Endothelial cell of umbilical vein (primary cell): Measurements from ENCODE around the gene ZSCAN5B. TPM values are rescaled to one million over a fixed set of nuclear protein-coding genes. Genes with fewer than 3 reads are reported as not detected.

Experiments used
- BruUV-seq: library from RNA; stranded (reverse); fragments of 400-500 nt; replicated peaks from 2 replicates; lab custom pipeline; 2021; lab: Mats Ljungman, UMichigan
- CTCF ChIA-PET: fragments of 300-600, 350-600 bp; sonication (Branson Sonifier 250); formaldehyde crosslinking; loops from one replicate; lab custom pipeline; 2021; ENCODE audit warnings: antibody characterized with exemption, inconsistent platforms; lab: Charles Lee
- POLR2A ChIA-PET: fragments of 300-600, 350-600 bp; sonication (Branson Sonifier 250); formaldehyde crosslinking; loops from one replicate; lab custom pipeline; 2021; ENCODE audit warnings: antibody characterized with exemption, inconsistent platforms; lab: Charles Lee
- DNase-seq: peaks from one replicate; pipeline ENCODE4 v3.0.0-alpha.2; 2011; ENCODE audit warnings: low read depth, low spot score
- FAIRE-seq: peaks from 2 replicates; lab custom pipeline; 2011; peaks lifted over from hg19 to GRCh38; lab: Jason Lieb, UNC
- H2AFZ ChIP-seq: 2 replicates; pipeline ENCODE4 v1.6.0; 2012; ENCODE audit warnings: low read depth, low read length, control low read depth, inconsistent platforms
- H3K27ac ChIP-seq: 2 replicates; pipeline ENCODE4 v1.5.1; 2011; ENCODE audit warnings: low read depth, mild to moderate bottlenecking, control low read depth, low read length, moderate library complexity; ENCODE audit not compliant: insufficient read depth
- H3K27me3 ChIP-seq, 2 experiments: 2 replicates each; pipeline versions ENCODE4 v1.6.0 to v1.6.1; 2011; ENCODE audit warnings: low read length in 2 of 2, mixed read lengths in 1 of 2; ENCODE audit not compliant: control insufficient read depth in 2 of 2, insufficient read depth in 2 of 2
- H3K36me3 ChIP-seq, 2 experiments: 2 replicates in 1 of 2; 3 replicates in 1 of 2; pipeline ENCODE4 v1.5.1; 2011; ENCODE audit warnings: low read length in 2 of 2, mild to moderate bottlenecking in 1 of 2, moderate library complexity in 1 of 2; ENCODE audit not compliant: control insufficient read depth in 2 of 2, insufficient read depth in 2 of 2; ENCODE audit errors: extremely low read depth in 1 of 2
- H3K4me1 ChIP-seq: 3 replicates; pipeline ENCODE4 v1.5.1; 2011; ENCODE audit warnings: mild to moderate bottlenecking, low read length; ENCODE audit not compliant: control insufficient read depth, insufficient read depth; ENCODE audit errors: extremely low read depth
- H3K4me2 ChIP-seq: 2 replicates; pipeline ENCODE4 v1.6.1; 2011; ENCODE audit warnings: low read length, control low read depth, mixed read lengths; ENCODE audit not compliant: insufficient read depth
- H3K4me3 ChIP-seq, 3 experiments: fragments of 200-600 bp in 1 of 3; sonication (generic), shearing (Covaris generic) in 1 of 3; replicated peaks in 1 of 3; 2 replicates each; pipeline ENCODE4 v1.5.1; 2011 to 2016; ENCODE audit warnings: control low read depth in 3 of 3, low read length in 3 of 3, mild to moderate bottlenecking in 2 of 3, inconsistent platforms in 1 of 3, low read depth in 1 of 3, moderate library complexity in 1 of 3; ENCODE audit not compliant: insufficient read depth in 1 of 3
- H3K79me2 ChIP-seq: 2 replicates; pipeline ENCODE4 v1.6.0; 2012; ENCODE audit warnings: low read length, inconsistent platforms; ENCODE audit not compliant: control insufficient read depth, insufficient read depth
- H3K9ac ChIP-seq: replicated peaks from 2 replicates; pipeline ENCODE3; 2011; ENCODE audit warnings: low read length, control low read depth; ENCODE audit not compliant: insufficient read depth; ENCODE audit errors: extremely low read depth
- H3K9me1 ChIP-seq: replicated peaks from 3 replicates; pipeline ENCODE4 v1.6.0; 2011; ENCODE audit warnings: mild to moderate bottlenecking, low read length; ENCODE audit not compliant: control insufficient read depth, insufficient read depth; ENCODE audit errors: extremely low read depth
- H3K9me3 ChIP-seq: replicated peaks from 2 replicates; pipeline ENCODE4 v1.5.1; 2012; ENCODE audit warnings: low read length, inconsistent platforms; ENCODE audit not compliant: control insufficient read depth, insufficient read depth
- H4K20me1 ChIP-seq: replicated peaks from 2 replicates; pipeline ENCODE3; 2011; ENCODE audit warnings: mild to moderate bottlenecking, low read length; ENCODE audit not compliant: control insufficient read depth, insufficient read depth; ENCODE audit errors: extremely low read depth
- EZH2 ChIP-seq: IDR thresholded peaks from 2 replicates; pipeline ENCODE4 v1.6.1; 2012; ENCODE audit warnings: borderline replicate concordance, low read depth, mild to moderate bottlenecking, moderate library complexity, low read length, inconsistent platforms; ENCODE audit not compliant: severe bottlenecking
- FOS ChIP-seq: IDR thresholded peaks from 2 replicates; pipeline ENCODE4 v1.6.1; 2011; ENCODE audit warnings: mild to moderate bottlenecking, low read length, moderate library complexity, borderline replicate concordance; ENCODE audit not compliant: insufficient read depth
- GATA2 ChIP-seq: IDR thresholded peaks from 2 replicates; pipeline ENCODE4 v1.7.0; 2011; ENCODE audit warnings: low read depth, mild to moderate bottlenecking, moderate library complexity, mixed read lengths, low read length; ENCODE audit not compliant: insufficient read length, insufficient read depth
- JUN ChIP-seq: IDR thresholded peaks from 2 replicates; pipeline ENCODE4 v1.6.1; 2011; ENCODE audit warnings: borderline replicate concordance, low read depth; ENCODE audit not compliant: insufficient read length, insufficient read depth
- MAX ChIP-seq: IDR thresholded peaks from 2 replicates; pipeline ENCODE4 v1.6.1; 2011; ENCODE audit not compliant: insufficient read depth, insufficient read length
- MYC ChIP-seq: IDR thresholded peaks from one replicate; pipeline ENCODE4 v1.6.1; 2011; ENCODE audit warnings: mild to moderate bottlenecking, low read depth, low read length
- POLR2A ChIP-seq: IDR thresholded peaks from 2 replicates; pipeline ENCODE4 v1.6.1; 2012; ENCODE audit warnings: low read depth, mild to moderate bottlenecking, control low read depth, low read length
- POLR2AphosphoS5 ChIP-seq: IDR thresholded peaks from 2 replicates; pipeline ENCODE4 v1.6.1; 2012; ENCODE audit warnings: low read depth, mild to moderate bottlenecking, control low read depth, low read length, moderate library complexity; ENCODE audit not compliant: insufficient read depth
- dilution Hi-C: fragments of 300-500 bp; cut with MboI; formaldehyde crosslinking; loops from one replicate; pipeline ENCODE4 v1.15.0; 2019; ENCODE audit warnings: low sequenced_read_pairs; ENCODE audit not compliant: extremely low pct_ligation_motif_present
- intact Hi-C: fragments of 100-400 bp; cut with micrococcal nuclease; formaldehyde crosslinking; loops from one replicate; pipeline ENCODE4 v1.10.0; 2022
- polyA plus RNA-seq, 4 experiments: library from polyadenylated mRNA; depleted of rRNA in 3 of 4; stranded (reverse) in 3 of 4; unstranded in 1 of 4; fragments of >200 nt; gene quantifications; 2 replicates each; pipeline versions ENCODE4 v1.2.1 to v1.2.3, GENCODE V29; 2011 to 2012; ENCODE audit warnings: missing spikeins in 1 of 4
- total RNA-seq: library from RNA; stranded (reverse); gene quantifications from 2 replicates; pipeline ENCODE4 v1.2.3, GENCODE V29; 2021
- TF ChIP-seq, protein P1 (sequence below), 2 donors: IDR thresholded peaks; 1 replicate in 1 of 2; 2 replicates in 1 of 2; pipeline ENCODE4 v1.5.1; 2011; ENCODE audit warnings: low read length in 2 of 2, mild to moderate bottlenecking in 2 of 2, moderate library complexity in 2 of 2, control low read depth in 1 of 2, inconsistent platforms in 1 of 2, low read depth in 1 of 2; ENCODE audit not compliant: insufficient read depth in 1 of 2; ENCODE audit errors: extremely low read depth in 1 of 2

ZSCAN5B gene
- total and polyA plus RNA-seq, 2 donors (not counting 3 experiments of a cell fraction or from before 2014, with no cell fraction given), result 0.07 TPM; not detected in 1

GRCh38 chr19:56189785-56190184 lies 7.8 kb downstream of the ZSCAN5B start:
- FAIRE-seq (no peak), DNase-seq (no peak)
- POLR2A ChIA-PET, result no interaction called here
- Histone ChIP-seq H3K9ac (no peak overlapping the region), H3K27ac (no peak overlapping the region), H3K4me2 (no peak overlapping the region), H4K20me1 (no peaks in the 10 kb centered on the region), H3K4me3 (no peak overlapping the region), H3K9me3 (no peaks in the 10 kb centered on the region), H3K27me3 (no peaks in the 10 kb centered on the region), H3K36me3 (no peaks in the 10 kb centered on the region), H2AFZ (no peak overlapping the region), H3K79me2 (no peaks in the 10 kb centered on the region), H3K4me1 (no peaks in the 10 kb centered on the region), H3K9me1 (no peaks in the 10 kb centered on the region)
- CTCF ChIA-PET, result interaction anchor here (0.5 kb wide), 1 partner anchor 82 kb away, joined by 3 read pairs; no protein-coding TSS in a partner anchor
- no TSS peak for BruUV-seq
- dilution Hi-C loops (no loop called here), intact Hi-C loops (no loop called here)
- TF ChIP-seq JUN (no peak), MYC (no peak), FOS (no peak), GATA2 (no peak), MAX (no peak), POLR2A (no peak), POLR2AphosphoS5 (no peak), EZH2 (no peak)
- TF ChIP-seq, protein P1, sequence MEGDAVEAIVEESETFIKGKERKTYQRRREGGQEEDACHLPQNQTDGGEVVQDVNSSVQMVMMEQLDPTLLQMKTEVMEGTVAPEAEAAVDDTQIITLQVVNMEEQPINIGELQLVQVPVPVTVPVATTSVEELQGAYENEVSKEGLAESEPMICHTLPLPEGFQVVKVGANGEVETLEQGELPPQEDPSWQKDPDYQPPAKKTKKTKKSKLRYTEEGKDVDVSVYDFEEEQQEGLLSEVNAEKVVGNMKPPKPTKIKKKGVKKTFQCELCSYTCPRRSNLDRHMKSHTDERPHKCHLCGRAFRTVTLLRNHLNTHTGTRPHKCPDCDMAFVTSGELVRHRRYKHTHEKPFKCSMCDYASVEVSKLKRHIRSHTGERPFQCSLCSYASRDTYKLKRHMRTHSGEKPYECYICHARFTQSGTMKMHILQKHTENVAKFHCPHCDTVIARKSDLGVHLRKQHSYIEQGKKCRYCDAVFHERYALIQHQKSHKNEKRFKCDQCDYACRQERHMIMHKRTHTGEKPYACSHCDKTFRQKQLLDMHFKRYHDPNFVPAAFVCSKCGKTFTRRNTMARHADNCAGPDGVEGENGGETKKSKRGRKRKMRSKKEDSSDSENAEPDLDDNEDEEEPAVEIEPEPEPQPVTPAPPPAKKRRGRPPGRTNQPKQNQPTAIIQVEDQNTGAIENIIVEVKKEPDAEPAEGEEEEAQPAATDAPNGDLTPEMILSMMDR (IDR thresholded peaks at IDR 0.05; ENCODE audit: extremely low read depth in 1 of 2, insufficient read depth in 1 of 2, low read depth in 1 of 2, low read length in 2 of 2), result no peak
